ENCODE results near the gene FHOD3.

Gene FHOD3

GRCh38 chr18:36733150-36733549 is 435.6 kb downstream of the FHOD3 start:
- no peak for DNase-seq (ENCODE audit: low spot score)
- TF ChIP-seq CTCF (IDR thresholded peaks at IDR 0.05; ENCODE audit: extremely low read depth, insufficient read depth, missing control alignments) = no peak
- in situ Hi-C loops (cut with MboI; ENCODE audit: low pct_unique_long_range_greater_than_20kb, low sequenced_read_pairs, unreplicated experiment) = no loop called here

GRCh38 chr18:36734596-36734995 is 437.1 kb downstream of the FHOD3 start:
- no peak for DNase-seq (ENCODE audit: low spot score)
- in situ Hi-C loops (cut with MboI; ENCODE audit: low pct_unique_long_range_greater_than_20kb, low sequenced_read_pairs, unreplicated experiment) = no loop called here
- TF ChIP-seq CTCF (IDR thresholded peaks at IDR 0.05; ENCODE audit: extremely low read depth, insufficient read depth, missing control alignments) = no peak

GRCh38 chr18:36735130-36735529 is 437.6 kb downstream of the FHOD3 start:
- in situ Hi-C loops (cut with MboI; ENCODE audit: low pct_unique_long_range_greater_than_20kb, low sequenced_read_pairs, unreplicated experiment) = no loop called here
- DNase-seq (ENCODE audit: low spot score) = no peak
- TF ChIP-seq CTCF (IDR thresholded peaks at IDR 0.05; ENCODE audit: extremely low read depth, insufficient read depth, missing control alignments) = no peak

- in situ Hi-C loops (cut with MboI; ENCODE audit: low pct_unique_long_range_greater_than_20kb, low sequenced_read_pairs, unreplicated experiment) = no loop called here
- no peak for TF ChIP-seq CTCF (IDR thresholded peaks at IDR 0.05; ENCODE audit: extremely low read depth, insufficient read depth, missing control alignments)
- DNase-seq (ENCODE audit: low spot score) = no peak
Measured at GRCh38 chr18:36736094-36736493, 438.6 kb downstream of the FHOD3 start.

GRCh38 chr18:36737316-36737715 is 439.8 kb downstream of the FHOD3 start:
- TF ChIP-seq CTCF (IDR thresholded peaks at IDR 0.05; ENCODE audit: extremely low read depth, insufficient read depth, missing control alignments) = no peak
- no peak for DNase-seq (ENCODE audit: low spot score)
- in situ Hi-C loops (cut with MboI; ENCODE audit: low pct_unique_long_range_greater_than_20kb, low sequenced_read_pairs, unreplicated experiment) = no loop called here

GRCh38 chr18:36744261-36744876 is 446.9 kb downstream of the FHOD3 start:
- in situ Hi-C loops (cut with MboI; ENCODE audit: low pct_unique_long_range_greater_than_20kb, low sequenced_read_pairs, unreplicated experiment) = no loop called here
- no peak for DNase-seq (ENCODE audit: low spot score)
- no peak for TF ChIP-seq CTCF (IDR thresholded peaks at IDR 0.05; ENCODE audit: extremely low read depth, insufficient read depth, missing control alignments)
